Left lung (tissue), 10 donors: ENCODE results near the gene ZFP2. TPM values are rescaled to one million over a fixed set of nuclear protein-coding genes. Genes with fewer than 3 reads are reported as not detected.

Experiments
- ATAC-seq: fragments of 200-7000 bp; cut with Tn5 transposase; one replicate; pipeline ENCODE4 v1.9.1; 2020; ENCODE audit warnings: moderate library complexity
- DNase-seq, 4 donors: peaks; one replicate each; pipeline ENCODE4 v3.0.0-alpha.2; 2013 to 2020
- H3K27ac ChIP-seq, 2 donors: fragments of 200-600 bp; sonication (generic) in 1 of 2; one replicate each; pipeline versions ENCODE4 v1.5.0 to v1.8.0; 2020 to 2021
- H3K27me3 ChIP-seq, 2 donors: fragments of 200-600 bp; sonication (generic) in 1 of 2; one replicate each; pipeline versions ENCODE4 v1.5.0 to v1.8.0; 2020 to 2021
- H3K36me3 ChIP-seq, 2 donors: fragments of 200-600 bp; sonication (generic) in 1 of 2; one replicate each; pipeline versions ENCODE4 v1.5.0 to v1.8.0; 2020 to 2021
- H3K4me1 ChIP-seq, 2 donors: fragments of 200-600 bp; one replicate each; pipeline ENCODE4 v1.8.0; 2021
- H3K4me3 ChIP-seq, 2 donors: fragments of 200-600 bp; sonication (generic) in 1 of 2; one replicate each; pipeline versions ENCODE4 v1.5.0 to v1.8.0; 2020 to 2021; ENCODE audit warnings: mild to moderate bottlenecking in 1 of 2
- H3K9me3 ChIP-seq, 2 donors: fragments of 200-600 bp; sonication (generic) in 1 of 2; one replicate each; pipeline versions ENCODE4 v1.5.0 to v1.8.0; 2020 to 2021
- intact Hi-C, 2 donors: fragments of 100-400 bp; cut with DNase I; formaldehyde crosslinking; loops; one replicate each; pipeline versions ENCODE4 v1.11.2 to v1.14.2; 2022
- polyA plus RNA-seq, 6 donors: library from polyadenylated mRNA; unstranded; fragments of 120-200 nt; gene quantifications; one replicate each; pipeline ENCODE4 v1.2.1, GENCODE V29; 2013; ENCODE audit not compliant: insufficient read length in 6 of 6
- total RNA-seq, 2 donors: library from RNA; stranded (reverse); fragmentation: NEBNext Ultra II Directional; extraction: Animal tissue kit (Norgen Biotek cat#: 25700); gene quantifications; one replicate each; pipeline ENCODE4 v1.2.1, GENCODE V29; 2021
- TF ChIP-seq, protein P1 (sequence below), 2 donors: fragments of 200-600 bp; sonication (generic) in 1 of 2; IDR thresholded peaks; one replicate each; pipeline versions ENCODE4 v1.5.0 to v1.8.0; 2021; ENCODE audit warnings: antibody characterized with exemption in 2 of 2
- donor health status: DM: no; HTN: yes; CAD: no.
- donor health status: DM: no; HTN: no; CAD: no.

ZFP2 gene
- total and polyA plus RNA-seq, 8 donors: 1.2 to 8.9 (median 6.1) TPM

DNA sequence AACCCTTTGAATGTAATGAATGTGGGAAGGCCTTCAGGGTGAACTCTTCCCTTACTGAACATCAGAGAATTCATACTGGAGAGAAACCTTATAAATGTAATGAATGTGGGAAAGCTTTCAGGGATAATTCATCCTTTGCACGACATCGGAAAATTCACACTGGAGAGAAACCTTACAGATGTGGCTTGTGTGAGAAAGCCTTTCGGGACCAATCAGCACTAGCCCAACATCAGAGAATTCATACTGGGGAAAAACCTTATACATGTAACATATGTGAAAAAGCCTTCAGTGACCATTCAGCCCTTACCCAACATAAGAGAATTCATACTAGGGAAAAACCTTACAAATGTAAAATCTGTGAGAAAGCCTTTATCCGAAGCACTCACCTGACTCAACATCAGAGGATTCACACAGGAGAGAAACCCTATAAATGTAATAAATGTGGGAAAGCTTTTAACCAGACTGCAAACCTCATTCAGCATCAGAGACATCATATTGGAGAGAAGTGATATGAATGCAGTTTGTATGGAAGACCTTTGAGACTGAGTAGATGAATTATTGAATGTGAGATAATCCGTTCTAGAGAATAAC is 69.8 kb downstream of the ZFP2 start:
- Histone ChIP-seq H3K36me3 (peaks cover 0 to 62% of the 10 kb centered on the region in 2 donors), H3K27me3 (no peaks in the 10 kb centered on the region), H3K9me3 (peaks cover 20 to 100% of the 10 kb centered on the region in 2 donors), H3K4me1 (no peaks in the 10 kb centered on the region), H3K4me3 (no peak overlapping the region), H3K27ac (no peak overlapping the region)
- intact Hi-C loops: no loop called here
- TF ChIP-seq, protein P1, sequence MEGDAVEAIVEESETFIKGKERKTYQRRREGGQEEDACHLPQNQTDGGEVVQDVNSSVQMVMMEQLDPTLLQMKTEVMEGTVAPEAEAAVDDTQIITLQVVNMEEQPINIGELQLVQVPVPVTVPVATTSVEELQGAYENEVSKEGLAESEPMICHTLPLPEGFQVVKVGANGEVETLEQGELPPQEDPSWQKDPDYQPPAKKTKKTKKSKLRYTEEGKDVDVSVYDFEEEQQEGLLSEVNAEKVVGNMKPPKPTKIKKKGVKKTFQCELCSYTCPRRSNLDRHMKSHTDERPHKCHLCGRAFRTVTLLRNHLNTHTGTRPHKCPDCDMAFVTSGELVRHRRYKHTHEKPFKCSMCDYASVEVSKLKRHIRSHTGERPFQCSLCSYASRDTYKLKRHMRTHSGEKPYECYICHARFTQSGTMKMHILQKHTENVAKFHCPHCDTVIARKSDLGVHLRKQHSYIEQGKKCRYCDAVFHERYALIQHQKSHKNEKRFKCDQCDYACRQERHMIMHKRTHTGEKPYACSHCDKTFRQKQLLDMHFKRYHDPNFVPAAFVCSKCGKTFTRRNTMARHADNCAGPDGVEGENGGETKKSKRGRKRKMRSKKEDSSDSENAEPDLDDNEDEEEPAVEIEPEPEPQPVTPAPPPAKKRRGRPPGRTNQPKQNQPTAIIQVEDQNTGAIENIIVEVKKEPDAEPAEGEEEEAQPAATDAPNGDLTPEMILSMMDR (IDR thresholded peaks at IDR 0.05): no peak
- ATAC-seq (no peak), DNase-seq (no peak)

DNA sequence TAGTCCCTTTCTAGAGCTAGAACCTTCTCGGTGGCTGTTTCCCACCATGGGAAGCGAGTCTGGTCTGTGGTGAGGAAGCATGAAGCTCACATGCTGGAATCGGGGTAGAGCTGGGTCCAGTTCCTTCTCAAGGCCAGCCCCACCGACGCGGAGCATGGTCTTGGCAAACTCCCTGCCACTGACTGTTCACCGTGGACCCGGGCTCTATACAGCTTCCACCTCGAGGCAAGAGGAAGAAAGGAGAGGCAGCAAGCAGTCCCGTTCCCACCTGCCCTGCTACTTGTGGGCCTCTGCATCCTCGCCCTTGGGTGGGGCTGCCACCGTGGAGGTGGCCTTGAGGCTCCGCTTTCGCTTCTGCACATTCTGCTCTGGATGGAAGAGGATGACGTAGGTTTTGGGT is 85.7 kb downstream of the ZFP2 start:
- DNase-seq: peak in 1 of 4 donors; percentile 40
- intact Hi-C loops: no loop called here
- Histone ChIP-seq H3K27ac (no peak overlapping the region), H3K27me3 (no peaks in the 10 kb centered on the region), H3K4me3 (no peak overlapping the region), H3K4me1 (no peaks in the 10 kb centered on the region), H3K9me3 (peaks cover 0 to 98% of the 10 kb centered on the region in 2 donors), H3K36me3 (peaks cover 0 to 18% of the 10 kb centered on the region in 2 donors)
- ATAC-seq: no peak
- TF ChIP-seq, protein P1 (IDR thresholded peaks at IDR 0.05): no peak

Other genes starting within 250 kb of the ZFP2 start
- 10 to 100 TPM in 1 of 2 donors, 1 to 10 TPM in 1; 9.1 to 12.5 TPM for gene ZNF354A, start 165.3 kb upstream of the ZFP2 start, total RNA-seq
- 10 to 100 TPM; 15.1 to 20.3 (median 17.1) TPM for gene ZNF354A, start 165.3 kb upstream of the ZFP2 start, polyA plus RNA-seq
- 10 to 100 TPM; 13.3 to 15.5 TPM for gene ZNF354B, start 36.0 kb upstream of the ZFP2 start, total RNA-seq
- 10 to 100 TPM; 23.1 to 32.9 (median 27.5) TPM for gene ZNF354B, start 36.0 kb upstream of the ZFP2 start, polyA plus RNA-seq
- gene ZNF454, start 45.3 kb downstream of the ZFP2 start, total RNA-seq: 1 to 10 TPM; 3.4 to 4.2 TPM
- gene ZNF454, start 45.3 kb downstream of the ZFP2 start, polyA plus RNA-seq: 10 to 100 TPM in 3 of 6 donors, 1 to 10 TPM in 3; 7.7 to 11.0 (median 10.0) TPM
- not detected for gene GRM6, start 99.4 kb downstream of the ZFP2 start, total RNA-seq
- 1 to 10 TPM; 1.4 to 2.5 (median 1.7) TPM for gene GRM6, start 99.4 kb downstream of the ZFP2 start, polyA plus RNA-seq
- 1 to 10 TPM; 4.5 to 4.7 TPM for gene ZNF879, start 127.9 kb downstream of the ZFP2 start, total RNA-seq
- 1 to 10 TPM; 4.6 to 6.8 (median 5.5) TPM for gene ZNF879, start 127.9 kb downstream of the ZFP2 start, polyA plus RNA-seq
- 1 to 10 TPM; 5.2 to 6.3 TPM for gene ZNF354C, start 164.5 kb downstream of the ZFP2 start, total RNA-seq
- 10 to 100 TPM; 15.6 to 18.8 (median 16.5) TPM for gene ZNF354C, start 164.5 kb downstream of the ZFP2 start, polyA plus RNA-seq